Liver (tissue), 9 donors: ENCODE results near the gene FBXW7. TPM values are rescaled to one million over a fixed set of nuclear protein-coding genes. Genes with fewer than 3 reads are reported as not detected.

Experiments used
- DNase-seq: peaks from one replicate; pipeline ENCODE4 v3.0.0-alpha.2; 2017; ENCODE audit warnings: low spot score
- H3K27ac ChIP-seq, 2 donors: one replicate each; pipeline ENCODE4 v1.7.0; 2013; ENCODE audit warnings: inconsistent platforms in 2 of 2, low read length in 2 of 2, control low read depth in 1 of 2, low read depth in 1 of 2, mild to moderate bottlenecking in 1 of 2
- H3K27me3 ChIP-seq, 4 donors: one replicate each; pipeline versions ENCODE4 v1.6.1 to v1.7.0; 2013; ENCODE audit warnings: low read length in 3 of 4, inconsistent platforms in 1 of 4, mild to moderate bottlenecking in 1 of 4, moderate library complexity in 1 of 4; ENCODE audit not compliant: control insufficient read depth in 4 of 4, insufficient read depth in 4 of 4
- H3K36me3 ChIP-seq, 4 donors: one replicate each; pipeline versions ENCODE4 v1.6.1 to v1.7.0; 2013; ENCODE audit warnings: low read length in 3 of 4, mild to moderate bottlenecking in 3 of 4, low read depth in 1 of 4, moderate library complexity in 1 of 4; ENCODE audit not compliant: control insufficient read depth in 4 of 4, insufficient read depth in 3 of 4
- H3K4me1 ChIP-seq, 4 donors: one replicate each; pipeline versions ENCODE4 v1.6.1 to v1.7.0; 2013; ENCODE audit warnings: low read length in 3 of 4, mild to moderate bottlenecking in 3 of 4, moderate library complexity in 1 of 4; ENCODE audit not compliant: control insufficient read depth in 4 of 4, insufficient read depth in 4 of 4
- H3K4me3 ChIP-seq, 3 donors: one replicate each; pipeline versions ENCODE4 v1.6.1 to v1.7.0; 2013; ENCODE audit warnings: low read length in 3 of 3, control low read depth in 1 of 3, low read depth in 1 of 3, mild to moderate bottlenecking in 1 of 3
- H3K9ac ChIP-seq, 2 donors: one replicate each; pipeline ENCODE4 v1.7.0; 2013; ENCODE audit warnings: low read length in 2 of 2, mild to moderate bottlenecking in 2 of 2, moderate library complexity in 2 of 2, control low read depth in 1 of 2, low read depth in 1 of 2
- H3K9me3 ChIP-seq, 4 donors: one replicate each; pipeline versions ENCODE4 v1.6.1 to v1.7.0; 2013; ENCODE audit warnings: low read length in 3 of 4; ENCODE audit not compliant: control insufficient read depth in 4 of 4
- ATF3 ChIP-seq: IDR thresholded peaks from 2 replicates; pipeline ENCODE4 v1.6.1; 2016; ENCODE audit warnings: antibody characterized with exemption
- CTCF ChIP-seq: fragments of 150-350 bp; IDR thresholded peaks from 2 replicates; pipeline ENCODE4 v1.5.1; 2017; ENCODE audit warnings: improper control_type of control experiment, low read depth, low read length; ENCODE audit not compliant: missing input control
- EGR1 ChIP-seq, 2 donors: IDR thresholded peaks; 2 replicates each; pipeline ENCODE4 v1.6.1; 2016 to 2018; ENCODE audit warnings: antibody characterized with exemption in 2 of 2, low read depth in 2 of 2
- FOXA1 ChIP-seq: IDR thresholded peaks from 2 replicates; pipeline ENCODE4 v1.6.1; 2016; ENCODE audit warnings: antibody characterized with exemption
- FOXA2 ChIP-seq: IDR thresholded peaks from 2 replicates; pipeline ENCODE4 v1.6.1; 2016; ENCODE audit warnings: antibody characterized with exemption
- GABPA ChIP-seq, 2 donors: IDR thresholded peaks in 1 of 2; conservative IDR thresholded peaks in 1 of 2; 2 replicates each; pipeline ENCODE4 v1.6.1; 2016; ENCODE audit warnings: antibody characterized with exemption in 2 of 2, mild to moderate bottlenecking in 1 of 2, moderate library complexity in 1 of 2
- MAX ChIP-seq: IDR thresholded peaks from 2 replicates; pipeline ENCODE4 v1.6.1; 2016; ENCODE audit warnings: antibody characterized with exemption
- REST ChIP-seq: IDR thresholded peaks from 2 replicates; pipeline ENCODE4 v1.6.1; 2016; ENCODE audit warnings: antibody characterized with exemption, mild to moderate bottlenecking
- SP1 ChIP-seq: IDR thresholded peaks from 2 replicates; pipeline ENCODE4 v1.6.1; 2018; ENCODE audit warnings: antibody characterized with exemption, mild to moderate bottlenecking
- ZBTB33 ChIP-seq: IDR thresholded peaks from 2 replicates; pipeline ENCODE4 v1.6.1; 2016; ENCODE audit warnings: antibody characterized with exemption
- WGBS: extraction: QIAGEN DNeasy Blood & Tissue Kit; methylation state at CpG from one replicate; pipeline ENCODE4 v1.1.7; 2013; 5-methylcytosine and 5-hydroxymethylcytosine counted together
- polyA plus RNA-seq, 2 donors: library from polyadenylated mRNA; stranded (reverse) in 1 of 2; unstranded in 1 of 2; fragments of 200-250 nt in 1 of 2; fragments of >200 nt in 1 of 2; fragmentation: Nextera tagmentation in 1 of 2; extraction: Ambion mirVana in 1 of 2; gene quantifications; one replicate each; pipeline versions ENCODE4 v1.2.1 to v1.2.3, GENCODE V29; 2013 to 2015
- total RNA-seq, 2 donors: library from RNA; depleted of rRNA; stranded (reverse); fragments of >200 nt; gene quantifications; one replicate each; pipeline ENCODE4 v1.2.3, GENCODE V29; 2014
- donor health status: healthy.
- donor health status: healthy.
- donor health status: healthy.
- donor health status: healthy.
- donor health status: healthy.

The FBXW7 gene
- total and polyA plus RNA-seq, 4 donors, result 4.0 to 56.9 (median 16.1) TPM

GRCh38 chr4:152467101-152467500 is 68.8 kb downstream of the FBXW7 start (continued):
- TF ChIP-seq ZBTB33 (no peak), GABPA (IDR thresholded peaks at IDR 0.05 in 1 of 2, conservative IDR thresholded peaks at IDR 0.05 in 1 of 2) (no peak), ATF3 (no peak), REST (no peak), FOXA2 (no peak)

GRCh38 chr4:152464030-152464823 is 71.7 kb downstream of the FBXW7 start:
- no peak overlapping the region for H3K27ac ChIP-seq
- TF ChIP-seq CTCF (no peak), EGR1 (IDR thresholded peaks at IDR 0.05; ENCODE audit: low read depth in 2 of 2) (no peak), SP1 (no peak), ZBTB33 (no peak), FOXA1 (no peak), ATF3 (no peak), MAX (no peak)
- no peak overlapping the region for H3K4me3 ChIP-seq
- no peaks in the 10 kb centered on the region for H3K27me3 ChIP-seq
- peaks cover 4 to 35% (median 21%) of the 10 kb centered on the region in 4 donors for H3K4me1 ChIP-seq
- no peak for DNase-seq
- 54% methylated on average over 5 of the region's 5 CpGs for WGBS
- H3K36me3 ChIP-seq, result no peaks in the 10 kb centered on the region
- no peak overlapping the region for H3K9ac ChIP-seq
- H3K9me3 ChIP-seq, result no peaks in the 10 kb centered on the region
